Stomach (tissue), 9 donors: Measurements from ENCODE around the gene IL17RB. TPM values are rescaled to one million over a fixed set of nuclear protein-coding genes. Genes with fewer than 3 reads are reported as not detected.

Experiments used
- DNase-seq, 2 donors: peaks; one replicate each; pipeline versions ENCODE4 v3.0.0 to v3.0.0-alpha.2; 2013 to 2019
- H3K27ac ChIP-seq, 5 donors: fragments of 200-600 bp in 4 of 5; sonication (generic) in 4 of 5; one replicate each; pipeline ENCODE4 v1.5.1; 2013 to 2019; ENCODE audit warnings: mild to moderate bottlenecking in 1 of 5, moderate library complexity in 1 of 5
- H3K27me3 ChIP-seq, 3 donors: fragments of 200-600 bp; sonication (generic); one replicate each; pipeline ENCODE4 v1.5.1; 2017 to 2019; ENCODE audit warnings: mixed run types in 1 of 3
- H3K36me3 ChIP-seq, 4 donors: fragments of 200-600 bp; sonication (generic); 1 replicate in 3 of 4; 2 replicates in 1 of 4; pipeline ENCODE4 v1.5.1; 2016 to 2019
- H3K4me1 ChIP-seq, 4 donors: fragments of 200-600 bp; sonication (generic); one replicate each; pipeline ENCODE4 v1.5.1; 2016 to 2019
- H3K4me3 ChIP-seq, 4 donors: fragments of 200-600 bp; sonication (generic) in 3 of 4; one replicate each; pipeline ENCODE4 v1.5.1; 2016 to 2019; ENCODE audit warnings: mild to moderate bottlenecking in 1 of 4
- H3K9me3 ChIP-seq, 4 donors: fragments of 200-600 bp; sonication (generic); one replicate each; pipeline ENCODE4 v1.5.1; 2016 to 2019
- EP300 ChIP-seq: sonication (generic); formaldehyde crosslinking; IDR thresholded peaks from one replicate; pipeline ENCODE4 v1.6.1; 2017; ENCODE audit warnings: antibody characterized with exemption
- POLR2A ChIP-seq, 4 donors: fragments of 450-650 bp; IDR thresholded peaks; one replicate each; pipeline ENCODE4 v1.6.1; 2016; ENCODE audit warnings: antibody characterized with exemption in 4 of 4, control low read depth in 2 of 4, mild to moderate bottlenecking in 1 of 4, moderate library complexity in 1 of 4
- POLR2AphosphoS5 ChIP-seq, 3 donors: sonication (generic); formaldehyde crosslinking; IDR thresholded peaks; one replicate each; pipeline ENCODE4 v1.6.1; 2016; ENCODE audit warnings: antibody characterized with exemption in 3 of 3
- WGBS, 5 donors: extraction: QIAGEN DNeasy Blood & Tissue Kit in 3 of 5; methylation state at CpG; one replicate each; pipeline versions ENCODE4 v1.1.5 to v1.1.7; 2013 to 2018; 5-methylcytosine and 5-hydroxymethylcytosine counted together
- intact Hi-C: fragments of 100-400 bp; cut with DNase I; formaldehyde crosslinking; loops from one replicate; pipeline ENCODE4 v1.15.1; 2023; ENCODE audit warnings: low total_unique reads
- polyA plus RNA-seq, 3 donors: library from polyadenylated mRNA; stranded (reverse); fragments of 200-250 nt; gene quantifications; one replicate each; pipeline ENCODE4 v1.2.3, GENCODE V29; 2013
- total RNA-seq, 5 donors: library from RNA; depleted of rRNA; stranded (reverse); fragments of >200 nt; gene quantifications; one replicate each; pipeline versions ENCODE4 v1.1.0 to v1.2.3, GENCODE V29; 2014 to 2016
- TF ChIP-seq, protein P1 (sequence below), 7 experiments: fragments of 450-650 bp in 4 of 7; fragments of 200-600 bp in 3 of 7; sonication (generic) in 3 of 7; IDR thresholded peaks; one replicate each; pipeline ENCODE4 v1.5.1; 2016 to 2019; ENCODE audit warnings: antibody characterized with exemption in 7 of 7, control low read depth in 2 of 7, mild to moderate bottlenecking in 1 of 7
- donor health status: healthy with polysubstance abuse.
- donor health status: Bipolar disorder and iron deficiency.
- donor health status: healthy.

IL17RB gene
- total and polyA plus RNA-seq, 8 donors, result 0.61 to 34.2 (median 3.5) TPM

DNA sequence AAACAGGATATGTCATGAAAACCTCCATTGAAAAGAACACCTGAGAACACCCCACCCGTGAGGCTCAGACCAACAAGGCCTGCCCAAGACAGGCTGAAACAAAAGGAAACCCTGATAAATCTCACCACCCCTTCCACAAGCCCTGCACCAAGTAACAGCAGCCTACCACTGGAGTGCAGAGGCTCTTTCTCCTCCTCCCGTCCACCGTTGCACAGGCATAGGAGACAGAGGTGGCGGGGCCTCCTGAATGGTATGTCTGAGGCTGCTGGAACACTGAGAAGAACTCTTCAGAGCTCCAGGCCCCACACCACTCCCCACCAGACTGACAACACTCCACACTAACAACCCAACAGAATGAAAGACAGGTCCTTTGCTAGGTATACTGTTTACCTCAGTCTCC lies 21.6 kb upstream of the IL17RB start:
- 68 to 85% (median 78%) methylated on average over 4 of the region's 4 CpGs for WGBS, 5 donors
- TF ChIP-seq POLR2A (IDR thresholded peaks at IDR 0.05) (no peak), POLR2AphosphoS5 (IDR thresholded peaks at IDR 0.05) (no peak)
- H3K4me3 ChIP-seq, result no peak overlapping the region
- intact Hi-C loops, result no loop called here
- no peaks in the 10 kb centered on the region for H3K4me1 ChIP-seq
- H3K27me3 ChIP-seq, result no peaks in the 10 kb centered on the region
- no peak overlapping the region for H3K27ac ChIP-seq
- H3K36me3 ChIP-seq, result peaks cover 4 to 42% (median 37%) of the 10 kb centered on the region in 4 donors
- H3K9me3 ChIP-seq, result no peaks in the 10 kb centered on the region
- peak in 1 of 2 donors; percentile 9 for DNase-seq

DNA sequence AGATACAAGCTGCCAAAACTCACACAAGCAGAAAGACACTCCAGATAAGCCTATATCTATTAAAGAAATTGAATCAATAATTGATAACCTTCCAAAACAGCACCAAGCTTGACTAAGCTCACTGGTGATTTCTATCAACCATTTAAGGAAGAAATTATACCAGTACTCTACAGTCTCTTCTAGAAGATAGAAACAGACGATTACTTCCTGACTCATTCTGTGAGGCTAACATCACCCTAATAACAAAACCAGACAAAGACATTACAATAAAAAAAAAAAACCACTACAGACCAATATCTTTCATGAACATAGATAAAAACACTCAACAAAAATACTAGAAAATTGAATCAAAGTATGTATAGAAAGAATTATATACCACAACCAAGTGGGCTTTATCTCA lies 20.3 kb upstream of the IL17RB start:
- intact Hi-C loops, result no loop called here
- Histone ChIP-seq H3K36me3 (peaks cover 0 to 33% (median 28%) of the 10 kb centered on the region in 4 donors), H3K9me3 (no peaks in the 10 kb centered on the region), H3K27me3 (no peaks in the 10 kb centered on the region), H3K4me3 (no peak overlapping the region), H3K4me1 (no peaks in the 10 kb centered on the region), H3K27ac (no peak overlapping the region)
- TF ChIP-seq POLR2A (IDR thresholded peaks at IDR 0.05) (no peak), EP300 (no peak), POLR2AphosphoS5 (IDR thresholded peaks at IDR 0.05) (no peak)
- TF ChIP-seq, protein P1, sequence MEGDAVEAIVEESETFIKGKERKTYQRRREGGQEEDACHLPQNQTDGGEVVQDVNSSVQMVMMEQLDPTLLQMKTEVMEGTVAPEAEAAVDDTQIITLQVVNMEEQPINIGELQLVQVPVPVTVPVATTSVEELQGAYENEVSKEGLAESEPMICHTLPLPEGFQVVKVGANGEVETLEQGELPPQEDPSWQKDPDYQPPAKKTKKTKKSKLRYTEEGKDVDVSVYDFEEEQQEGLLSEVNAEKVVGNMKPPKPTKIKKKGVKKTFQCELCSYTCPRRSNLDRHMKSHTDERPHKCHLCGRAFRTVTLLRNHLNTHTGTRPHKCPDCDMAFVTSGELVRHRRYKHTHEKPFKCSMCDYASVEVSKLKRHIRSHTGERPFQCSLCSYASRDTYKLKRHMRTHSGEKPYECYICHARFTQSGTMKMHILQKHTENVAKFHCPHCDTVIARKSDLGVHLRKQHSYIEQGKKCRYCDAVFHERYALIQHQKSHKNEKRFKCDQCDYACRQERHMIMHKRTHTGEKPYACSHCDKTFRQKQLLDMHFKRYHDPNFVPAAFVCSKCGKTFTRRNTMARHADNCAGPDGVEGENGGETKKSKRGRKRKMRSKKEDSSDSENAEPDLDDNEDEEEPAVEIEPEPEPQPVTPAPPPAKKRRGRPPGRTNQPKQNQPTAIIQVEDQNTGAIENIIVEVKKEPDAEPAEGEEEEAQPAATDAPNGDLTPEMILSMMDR (IDR thresholded peaks at IDR 0.05), result no peak
- DNase-seq, result no peak
- 35 to 58% (median 52%) methylated on average over 1 of the region's 1 CpG for WGBS, 5 donors

DNA sequence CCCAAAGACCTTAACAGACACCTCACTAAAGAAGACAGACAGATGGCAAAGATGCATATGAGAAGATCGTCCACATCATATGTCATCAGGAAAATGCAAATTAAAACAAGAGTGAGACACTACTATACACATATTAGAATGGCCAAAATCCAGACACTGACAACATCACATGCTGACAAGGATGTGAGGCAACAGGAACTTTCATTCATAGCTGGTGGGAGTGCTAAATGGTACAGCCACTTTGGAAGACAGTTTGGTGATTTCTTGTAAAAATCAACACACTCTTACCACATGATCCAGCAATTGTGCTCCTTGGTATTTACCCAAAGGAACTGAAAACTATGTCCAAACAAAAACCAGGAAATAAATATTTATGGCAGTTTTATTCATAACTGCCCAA lies 17.8 kb upstream of the IL17RB start:
- H3K9me3 ChIP-seq, result no peaks in the 10 kb centered on the region
- intact Hi-C loops, result no loop called here
- WGBS, 5 donors, result 77 to 89% (median 81%) methylated on average over 1 of the region's 1 CpG
- peaks cover 0 to 10% (median 10%) of the 10 kb centered on the region in 4 donors for H3K36me3 ChIP-seq
- H3K27me3 ChIP-seq, result no peaks in the 10 kb centered on the region
- no peak overlapping the region for H3K27ac ChIP-seq
- no peaks in the 10 kb centered on the region for H3K4me1 ChIP-seq
- DNase-seq, result no peak
- TF ChIP-seq POLR2AphosphoS5 (IDR thresholded peaks at IDR 0.05) (no peak), EP300 (no peak), POLR2A (IDR thresholded peaks at IDR 0.05) (no peak)
- TF ChIP-seq, protein P1 (IDR thresholded peaks at IDR 0.05), result no peak
- H3K4me3 ChIP-seq, result no peak overlapping the region

DNA sequence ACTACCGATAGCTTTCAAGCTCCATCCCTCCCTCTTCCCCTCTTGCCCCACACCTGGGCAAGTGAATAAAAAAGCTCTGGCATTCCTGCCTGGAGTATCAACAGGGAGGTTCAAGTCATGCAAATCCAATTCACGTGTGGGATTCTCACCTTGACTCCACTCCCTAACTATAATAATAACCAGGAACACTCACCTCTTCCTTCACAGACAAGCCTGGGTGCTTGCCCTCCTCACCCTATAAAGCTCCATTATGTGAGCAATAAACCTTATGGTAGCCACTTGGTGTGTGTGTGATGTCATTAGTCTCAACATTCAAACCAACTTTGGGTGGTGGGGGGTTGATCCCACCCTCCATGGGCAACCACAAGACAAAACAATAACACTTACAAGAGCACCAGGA lies 16.8 kb upstream of the IL17RB start:
- Histone ChIP-seq H3K4me3 (no peak overlapping the region), H3K27me3 (no peaks in the 10 kb centered on the region), H3K4me1 (no peaks in the 10 kb centered on the region), H3K27ac (no peak overlapping the region), H3K9me3 (no peaks in the 10 kb centered on the region), H3K36me3 (peaks cover 0 to 7% (median 7%) of the 10 kb centered on the region in 4 donors)
- DNase-seq, result no peak
- intact Hi-C loops, result no loop called here
- 73 to 83% (median 77%) methylated on average over 2 of the region's 2 CpGs for WGBS, 5 donors
- TF ChIP-seq EP300 (no peak), POLR2A (IDR thresholded peaks at IDR 0.05) (no peak), POLR2AphosphoS5 (IDR thresholded peaks at IDR 0.05) (no peak)
- TF ChIP-seq, protein P1 (IDR thresholded peaks at IDR 0.05), result no peak

DNA sequence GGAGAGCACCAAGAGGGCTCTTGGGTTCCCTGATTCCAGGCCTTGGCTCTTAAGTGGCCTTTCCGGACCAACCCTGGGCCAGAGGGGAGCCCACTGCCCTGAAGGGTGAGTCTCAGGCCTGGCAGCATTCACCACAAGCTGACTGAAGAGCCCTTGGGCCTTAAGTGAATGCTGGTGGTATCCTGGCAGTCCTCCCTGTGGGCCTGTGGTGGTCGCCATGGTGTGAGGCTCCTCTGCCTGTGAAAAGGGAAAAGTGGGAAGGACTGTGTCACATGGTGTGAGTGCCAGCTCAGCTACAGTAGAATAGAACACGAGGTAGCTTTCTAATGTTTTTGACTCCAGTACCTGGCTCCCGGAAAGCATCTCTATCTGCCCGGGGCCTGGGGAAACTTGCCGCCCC lies 15.4 kb upstream of the IL17RB start:
- H3K4me1 ChIP-seq, result no peaks in the 10 kb centered on the region
- H3K27me3 ChIP-seq, result no peaks in the 10 kb centered on the region
- intact Hi-C loops, result no loop called here
- WGBS, 5 donors, result 79 to 92% (median 87%) methylated on average over 5 to 6 of the region's 6 CpGs
- no peaks in the 10 kb centered on the region for H3K9me3 ChIP-seq
- no peak for DNase-seq
- peaks cover 0 to 10% (median 7%) of the 10 kb centered on the region in 4 donors for H3K36me3 ChIP-seq
- TF ChIP-seq POLR2A (IDR thresholded peaks at IDR 0.05), result no peak
- TF ChIP-seq POLR2AphosphoS5 (IDR thresholded peaks at IDR 0.05), result no peak
- TF ChIP-seq EP300, result no peak
- TF ChIP-seq, protein P1 (IDR thresholded peaks at IDR 0.05), result no peak
- no peak overlapping the region for H3K4me3 ChIP-seq
- H3K27ac ChIP-seq, result no peak overlapping the region
